ENCODE results near the gene BACE2. TPM values are rescaled to one million over a fixed set of nuclear protein-coding genes. Genes with fewer than 3 reads are reported as not detected.
A peak's percentile ranks its signal among the peaks of the same experiment; 100 is the strongest.

The BACE2 gene
- total RNA-seq, 1 experiment from 2014 or later, result 14.2 TPM

DNA sequence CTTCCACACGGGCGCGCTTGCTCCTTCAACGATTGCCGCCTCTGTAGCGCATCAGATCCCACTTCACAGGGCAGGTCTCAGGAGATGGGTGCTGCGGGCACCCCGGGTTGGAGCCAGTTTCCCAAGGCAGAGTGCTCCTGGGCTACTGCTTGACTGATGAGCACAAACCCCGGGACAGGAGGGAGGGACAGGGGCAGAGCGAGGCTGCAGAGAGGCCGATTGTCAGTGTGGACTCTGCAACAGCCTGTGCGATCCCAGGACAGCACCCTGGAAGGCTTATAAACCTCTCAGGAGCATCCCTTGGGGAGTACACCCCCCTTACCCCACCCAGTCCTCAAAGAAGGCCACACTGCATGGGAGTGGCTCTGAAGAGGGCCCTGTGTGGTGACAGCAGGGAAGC, 28.0 kb upstream of the BACE2 start:
- Histone ChIP-seq H3K4me3 (ENCODE audit: insufficient read depth, low read depth, low read length) (no peak overlapping the region), H3K27me3 (ENCODE audit: control insufficient read depth, insufficient read depth, low read length) (peaks cover 2% of the 10 kb centered on the region; the same call in 1 of the 2 replicates), H3K36me3 (replicated peaks; ENCODE audit: control insufficient read depth, insufficient read depth, low read length) (no peaks in the 10 kb centered on the region)
- no peak for DNase-seq

DNA sequence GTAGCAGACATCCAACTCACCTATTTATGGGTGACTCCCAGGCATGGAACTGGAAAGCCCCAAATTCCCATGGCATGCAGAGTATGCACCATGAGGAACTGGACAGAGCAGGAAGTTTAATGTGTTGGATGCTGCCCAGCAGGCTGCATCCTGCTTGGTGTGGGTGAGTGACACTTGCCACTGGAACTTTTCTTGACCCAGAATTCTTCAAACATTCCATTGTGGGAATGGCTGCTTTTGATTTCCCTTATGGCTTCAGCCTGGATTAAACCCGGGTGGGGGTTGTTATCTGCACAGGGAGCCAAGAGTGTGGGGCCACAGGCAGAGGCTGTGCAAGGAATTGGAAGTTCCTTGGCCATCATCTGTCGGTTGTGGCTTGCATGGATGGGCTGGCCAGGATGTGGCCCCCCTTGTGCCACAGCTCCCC, 26.9 kb upstream of the BACE2 start:
- Histone ChIP-seq H3K4me3 (ENCODE audit: insufficient read depth, low read depth, low read length) (no peak overlapping the region), H3K27me3 (ENCODE audit: control insufficient read depth, insufficient read depth, low read length) (peaks cover 2% of the 10 kb centered on the region; the same call in 1 of the 2 replicates), H3K36me3 (replicated peaks; ENCODE audit: control insufficient read depth, insufficient read depth, low read length) (no peaks in the 10 kb centered on the region)
- no peak for DNase-seq

DNA sequence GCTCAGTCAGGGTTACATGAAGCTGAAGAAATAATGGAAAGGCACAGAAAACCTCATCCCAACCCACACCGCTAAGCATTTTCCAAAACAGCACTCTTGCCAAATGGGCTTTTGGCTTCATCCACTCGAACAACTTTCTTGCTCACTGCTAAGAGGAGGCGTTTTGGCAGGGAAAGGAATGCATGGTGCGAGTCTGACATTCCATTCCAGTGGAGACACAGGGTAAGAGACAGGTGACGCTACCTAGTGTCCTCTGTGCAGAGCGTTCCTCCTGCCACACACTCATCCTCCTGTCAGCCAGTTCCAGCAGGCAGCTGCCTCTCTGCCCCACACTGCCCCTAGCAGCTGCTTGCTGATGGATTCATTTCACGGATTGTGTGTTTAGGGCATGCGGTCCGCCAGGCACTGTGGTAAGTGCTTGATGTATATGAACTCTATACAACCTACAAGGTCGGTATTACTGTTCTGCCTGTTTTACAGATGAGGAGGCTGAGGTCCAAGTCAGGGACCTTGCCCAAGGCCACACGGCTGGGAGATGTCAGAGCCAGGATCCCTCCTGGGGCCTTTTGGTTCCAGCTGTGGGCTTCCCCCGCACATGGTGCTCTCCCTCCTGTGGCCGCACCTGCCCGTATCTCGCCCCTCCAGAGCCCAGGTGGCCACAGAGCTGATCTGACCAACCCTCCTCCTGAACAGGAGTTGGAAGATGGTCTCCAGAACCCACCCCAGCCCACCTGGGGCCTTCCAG, 25.7 kb upstream of the BACE2 start:
- no peak overlapping the region for H3K4me3 ChIP-seq (ENCODE audit: insufficient read depth, low read depth, low read length)
- peaks cover 2% of the 10 kb centered on the region; the same call in 1 of the 2 replicates for H3K27me3 ChIP-seq (ENCODE audit: control insufficient read depth, insufficient read depth, low read length)
- H3K36me3 ChIP-seq (replicated peaks; ENCODE audit: control insufficient read depth, insufficient read depth, low read length), result no peaks in the 10 kb centered on the region
- peak; percentile 65 for DNase-seq

DNA sequence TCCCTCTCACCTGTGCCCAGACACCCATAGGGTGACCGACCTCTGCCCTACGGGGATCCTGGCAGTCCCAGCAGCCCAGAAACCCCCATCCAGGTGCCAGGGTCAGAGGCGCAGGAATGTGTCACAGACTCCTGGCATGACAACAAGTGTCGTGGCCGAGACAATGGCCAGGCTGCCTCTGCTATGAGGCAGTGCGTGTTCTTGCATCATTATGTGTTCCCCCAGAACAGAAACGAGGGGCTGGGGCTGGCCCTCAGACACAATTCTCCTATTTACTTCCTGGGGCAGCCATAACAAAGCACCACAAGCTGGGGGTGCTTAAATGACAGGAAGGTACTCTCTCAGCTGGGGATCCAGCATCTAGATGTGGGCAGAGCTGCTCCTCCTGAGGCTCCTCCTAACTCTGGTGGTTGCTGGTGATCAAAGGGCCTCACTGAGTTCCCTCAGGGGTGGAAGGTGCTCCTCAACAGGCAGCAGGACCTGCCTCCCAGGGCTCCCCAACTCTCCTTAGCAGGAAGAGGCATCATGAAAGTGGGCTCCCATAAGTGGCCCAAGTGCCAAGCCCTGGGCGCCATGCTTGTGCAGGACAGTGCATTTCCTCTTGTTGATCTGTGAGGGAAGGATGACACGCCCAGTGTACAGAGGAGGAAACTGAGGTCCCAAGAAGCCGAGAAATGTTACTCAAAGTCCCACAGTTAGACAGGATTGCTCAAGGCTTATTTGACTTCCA, 24.2 kb upstream of the BACE2 start:
- Histone ChIP-seq H3K4me3 (ENCODE audit: insufficient read depth, low read depth, low read length) (no peak overlapping the region), H3K36me3 (replicated peaks; ENCODE audit: control insufficient read depth, insufficient read depth, low read length) (no peaks in the 10 kb centered on the region), H3K27me3 (ENCODE audit: control insufficient read depth, insufficient read depth, low read length) (peaks cover 3% of the 10 kb centered on the region; the same call in 1 of the 2 replicates)
- DNase-seq, result no peak

DNA sequence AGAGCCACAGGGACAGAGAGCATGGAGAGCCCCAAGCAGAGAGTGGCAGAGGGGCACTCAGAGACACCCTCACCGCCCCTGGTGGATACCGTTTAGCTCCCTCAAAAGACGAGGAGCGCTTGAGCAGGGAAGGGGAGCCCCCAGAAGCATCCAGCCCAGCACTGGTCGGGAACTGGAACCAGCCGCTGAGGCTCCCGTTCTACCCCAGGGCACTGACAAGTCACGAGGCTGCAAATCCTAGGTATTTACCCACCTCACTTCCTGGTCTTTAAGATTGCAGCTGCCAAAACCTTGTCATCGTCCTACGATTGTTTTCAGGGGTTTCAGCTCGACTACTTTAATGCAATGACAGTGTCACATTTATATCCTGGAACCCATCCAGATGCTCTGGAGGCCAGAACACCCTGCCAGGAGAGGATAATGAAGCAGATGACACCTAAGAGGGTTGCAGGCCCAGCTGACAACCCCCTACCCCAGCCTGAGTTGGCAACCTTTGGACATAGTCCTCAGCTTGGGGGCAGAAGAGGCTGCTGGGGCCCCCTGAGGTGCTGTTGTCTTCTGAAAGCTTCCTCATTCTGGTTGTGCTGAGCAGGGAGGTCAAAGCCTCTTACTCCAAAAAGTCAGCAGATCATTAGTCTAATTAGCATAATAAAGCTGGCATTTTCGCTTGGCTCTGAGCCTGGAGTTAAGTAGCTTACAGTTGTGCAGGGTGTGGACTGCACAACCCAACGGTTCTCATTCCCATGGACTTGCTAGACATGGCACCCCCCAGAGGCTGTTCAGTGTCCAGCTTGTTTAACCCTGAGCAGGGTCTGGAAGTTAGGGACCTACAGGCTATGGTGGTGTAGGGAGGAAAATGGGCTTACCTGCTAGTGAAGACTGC, 20.6 kb upstream of the BACE2 start:
- H3K36me3 ChIP-seq (replicated peaks; ENCODE audit: control insufficient read depth, insufficient read depth, low read length), result no peaks in the 10 kb centered on the region
- peaks cover 6% of the 10 kb centered on the region; the same call in 1 of the 2 replicates for H3K27me3 ChIP-seq (ENCODE audit: control insufficient read depth, insufficient read depth, low read length)
- H3K4me3 ChIP-seq (ENCODE audit: insufficient read depth, low read depth, low read length), result no peak overlapping the region
- peak; percentile 47 for DNase-seq

DNA sequence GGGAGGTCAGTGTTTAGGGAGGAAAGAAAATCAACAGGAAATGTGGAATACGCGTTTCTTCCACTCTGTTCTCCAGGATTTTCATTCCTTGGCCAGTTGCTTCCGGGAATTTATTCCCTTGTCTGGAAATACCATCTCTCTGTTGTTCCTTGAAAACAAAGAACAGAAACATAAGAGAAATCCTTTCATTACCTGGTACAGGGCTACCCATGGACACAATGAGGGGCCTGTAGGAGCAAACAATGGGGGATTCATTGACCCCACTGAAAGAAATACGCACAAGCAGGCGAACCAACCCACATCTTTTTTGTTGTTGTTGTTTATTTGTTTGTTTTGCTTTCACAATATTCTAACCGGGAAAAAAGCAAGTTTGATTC, 20.0 kb upstream of the BACE2 start:
- H3K27me3 ChIP-seq (ENCODE audit: control insufficient read depth, insufficient read depth, low read length), result peaks cover 6% of the 10 kb centered on the region; the same call in 1 of the 2 replicates
- no peaks in the 10 kb centered on the region for H3K36me3 ChIP-seq (replicated peaks; ENCODE audit: control insufficient read depth, insufficient read depth, low read length)
- DNase-seq, result no peak

GRCh38 chr21:41148798-41149197, 19.2 kb upstream of the BACE2 start:
- Histone ChIP-seq H3K27me3 (ENCODE audit: control insufficient read depth, insufficient read depth, low read length) (peaks cover 6% of the 10 kb centered on the region; the same call in 1 of the 2 replicates), H3K4me3 (ENCODE audit: insufficient read depth, low read depth, low read length) (no peak overlapping the region), H3K36me3 (replicated peaks; ENCODE audit: control insufficient read depth, insufficient read depth, low read length) (no peaks in the 10 kb centered on the region)
- no peak for DNase-seq

More for the DNA sequence above, 20.0 kb upstream of the BACE2 start:
- no peak overlapping the region for H3K4me3 ChIP-seq (ENCODE audit: insufficient read depth, low read depth, low read length)

GRCh38 chr21:41149199-41149598, 18.8 kb upstream of the BACE2 start:
- no peak for DNase-seq
- H3K4me3 ChIP-seq (ENCODE audit: insufficient read depth, low read depth, low read length), result no peak overlapping the region
- no peaks in the 10 kb centered on the region for H3K36me3 ChIP-seq (replicated peaks; ENCODE audit: control insufficient read depth, insufficient read depth, low read length)
- H3K27me3 ChIP-seq (ENCODE audit: control insufficient read depth, insufficient read depth, low read length), result peaks cover 6% of the 10 kb centered on the region; the same call in 1 of the 2 replicates

DNA sequence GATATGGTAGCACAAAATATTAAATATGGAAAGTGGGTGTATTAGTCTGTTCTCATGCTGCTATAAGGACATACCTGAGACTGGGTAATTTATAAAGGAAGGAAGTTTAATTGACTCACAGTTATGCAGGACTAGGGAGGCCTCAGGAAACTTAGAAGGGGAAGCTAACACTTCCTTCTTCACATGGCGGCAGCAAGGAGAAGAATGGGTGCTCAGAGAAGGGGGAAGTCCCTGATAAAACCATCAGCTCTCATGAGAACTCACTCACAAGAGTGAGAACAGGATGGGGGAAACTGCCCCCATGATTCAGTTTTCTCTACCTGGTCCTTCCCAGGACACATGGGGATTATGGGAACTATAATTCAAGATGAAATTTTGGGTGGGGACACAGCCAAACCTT, 15.8 kb upstream of the BACE2 start:
- peaks cover 4% of the 10 kb centered on the region; the same call in 1 of the 2 replicates for H3K27me3 ChIP-seq (ENCODE audit: control insufficient read depth, insufficient read depth, low read length)
- no peaks in the 10 kb centered on the region for H3K36me3 ChIP-seq (replicated peaks; ENCODE audit: control insufficient read depth, insufficient read depth, low read length)
- no peak for DNase-seq
- no peak overlapping the region for H3K4me3 ChIP-seq (ENCODE audit: insufficient read depth, low read depth, low read length)

GRCh38 chr21:41153443-41153842, 14.5 kb upstream of the BACE2 start:
- Histone ChIP-seq H3K36me3 (replicated peaks; ENCODE audit: control insufficient read depth, insufficient read depth, low read length) (no peaks in the 10 kb centered on the region), H3K27me3 (ENCODE audit: control insufficient read depth, insufficient read depth, low read length) (peaks cover 4% of the 10 kb centered on the region; the same call in 1 of the 2 replicates), H3K4me3 (ENCODE audit: insufficient read depth, low read depth, low read length) (no peak overlapping the region)
- DNase-seq, result no peak

- no peak for DNase-seq
- Histone ChIP-seq H3K4me3 (ENCODE audit: insufficient read depth, low read depth, low read length) (no peak overlapping the region), H3K36me3 (replicated peaks; ENCODE audit: control insufficient read depth, insufficient read depth, low read length) (no peaks in the 10 kb centered on the region), H3K27me3 (ENCODE audit: control insufficient read depth, insufficient read depth, low read length) (no peaks in the 10 kb centered on the region)
These were observed 11.8 kb upstream of the BACE2 start for GRCh38 chr21:41156142-41156541.

DNA sequence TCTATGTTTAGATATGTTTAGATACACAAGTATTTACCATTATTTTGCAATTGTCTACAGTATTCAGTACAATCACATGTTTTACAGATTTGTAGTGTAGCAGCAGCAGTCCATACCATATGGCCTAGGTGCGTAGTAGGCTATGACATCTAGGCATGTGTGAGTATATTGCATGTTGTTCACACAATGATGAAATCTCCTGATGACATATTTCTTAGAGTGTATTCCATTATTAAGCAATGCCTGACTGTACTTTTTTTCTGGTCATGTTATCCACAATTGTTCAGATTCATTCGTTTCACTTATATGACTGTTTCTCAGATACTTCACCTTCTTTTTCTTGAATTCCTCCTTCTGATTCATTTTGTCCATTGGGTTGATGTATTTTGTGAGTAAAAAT, 9.9 kb upstream of the BACE2 start:
- H3K27me3 ChIP-seq (ENCODE audit: control insufficient read depth, insufficient read depth, low read length), result no peaks in the 10 kb centered on the region; the same call in 1 of the 2 replicates
- no peaks in the 10 kb centered on the region for H3K36me3 ChIP-seq (replicated peaks; ENCODE audit: control insufficient read depth, insufficient read depth, low read length)
- no peak overlapping the region for H3K4me3 ChIP-seq (ENCODE audit: insufficient read depth, low read depth, low read length)
- DNase-seq, result no peak

DNA sequence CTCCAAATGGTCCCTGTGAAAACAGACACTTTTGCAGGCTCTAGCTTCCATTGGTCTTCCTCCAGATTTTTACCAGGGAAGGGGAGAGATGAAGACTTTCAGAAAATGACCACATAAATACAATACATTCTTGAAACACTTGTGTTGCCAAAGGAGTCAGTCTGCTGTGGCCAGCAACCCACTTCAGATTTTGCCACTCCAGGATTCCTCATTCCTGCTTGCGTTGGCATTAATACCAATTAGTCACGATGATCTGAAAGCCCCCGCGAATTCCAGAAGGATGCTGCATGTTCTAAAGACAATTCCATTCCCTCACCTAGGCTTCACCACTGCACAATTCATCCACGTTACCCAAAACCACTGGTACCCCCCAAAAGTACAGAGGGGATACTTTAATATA, 7.9 kb upstream of the BACE2 start:
- Histone ChIP-seq H3K27me3 (ENCODE audit: control insufficient read depth, insufficient read depth, low read length) (no peaks in the 10 kb centered on the region; the same call in 1 of the 2 replicates), H3K4me3 (ENCODE audit: insufficient read depth, low read depth, low read length) (no peak overlapping the region), H3K36me3 (replicated peaks; ENCODE audit: control insufficient read depth, insufficient read depth, low read length) (no peaks in the 10 kb centered on the region)
- DNase-seq, result no peak

GRCh38 chr21:41161428-41161827, 6.5 kb upstream of the BACE2 start:
- Histone ChIP-seq H3K4me3 (ENCODE audit: insufficient read depth, low read depth, low read length) (no peak overlapping the region), H3K36me3 (replicated peaks; ENCODE audit: control insufficient read depth, insufficient read depth, low read length) (no peaks in the 10 kb centered on the region), H3K27me3 (ENCODE audit: control insufficient read depth, insufficient read depth, low read length) (peaks cover 7% of the 10 kb centered on the region)
- no peak for DNase-seq
